Fibroblast of lung (primary cell): Measurements from ENCODE around the gene C3orf85.

Experiments
- CTCF ChIP-seq, 2 donors: IDR thresholded peaks in 1 of 2; conservative IDR thresholded peaks in 1 of 2; 1 replicate in 1 of 2; 2 replicates in 1 of 2; pipeline ENCODE4 v1.5.1; 2011 to 2012; ENCODE audit warnings: low read length in 2 of 2, control low read depth in 1 of 2, inconsistent platforms in 1 of 2, low read depth in 1 of 2, mild to moderate bottlenecking in 1 of 2
- EZH2 ChIP-seq: IDR thresholded peaks from 2 replicates; pipeline ENCODE4 v1.5.1; 2012; ENCODE audit warnings: low read length, control low read depth, mild to moderate bottlenecking; ENCODE audit errors: missing control alignments

- no peak for TF ChIP-seq EZH2
- no peak for TF ChIP-seq CTCF (conservative IDR thresholded peaks at IDR 0.05 in 1 of 2, IDR thresholded peaks at IDR 0.05 in 1 of 2; ENCODE audit: low read depth in 1 of 2, low read length in 2 of 2)
These were observed 41.4 kb downstream of the C3orf85 start for GRCh38 chr3:109177908-109178307.
